Stimulated activated naive CD8-positive, alpha-beta T cell treated with anti-CD3 and anti-CD28 coated beads, Interleukin-15, amount 100 ng/mL, for 72 hours (primary cell): ENCODE data around the gene RHBDL1.

ENCODE experiments used
- ATAC-seq: fragments of 150-1000 bp; cut with Tn5 transposase; 2 replicates; pipeline ENCODE4 v1.10.0; 2021; ENCODE audit warnings: mild to moderate bottlenecking, moderate library complexity
- DNase-seq, 2 donors: peaks; one replicate each; pipeline ENCODE4 v3.0.0; 2021 to 2022
- H3K27ac Mint-ChIP-seq, 2 donors: one replicate each; pipeline ENCODE4 v1.8.0; 2022; ENCODE audit warnings: mild to moderate bottlenecking in 2 of 2, mixed read lengths in 2 of 2, moderate library complexity in 2 of 2
- H3K27me3 Mint-ChIP-seq: one replicate; pipeline ENCODE4 v1.8.0; 2022; ENCODE audit warnings: mixed read lengths
- H3K4me1 Mint-ChIP-seq: one replicate; pipeline ENCODE4 v1.8.0; 2022; ENCODE audit warnings: mild to moderate bottlenecking, mixed read lengths
- H3K4me3 Mint-ChIP-seq, 2 donors: one replicate each; pipeline ENCODE4 v1.8.0; 2022; ENCODE audit warnings: mild to moderate bottlenecking in 2 of 2, mixed read lengths in 2 of 2, moderate library complexity in 1 of 2
- H3K9me3 Mint-ChIP-seq, 2 donors: one replicate each; pipeline ENCODE4 v1.8.0; 2022; ENCODE audit warnings: mixed read lengths in 2 of 2

The RHBDL1 gene

GRCh38 chr16:673399-673991 is 2.0 kb upstream of the RHBDL1 start:
- H3K4me1 Mint-ChIP-seq, result peaks cover 25% of the 10 kb centered on the region
- no peak overlapping the region for H3K4me3 Mint-ChIP-seq
- H3K27ac Mint-ChIP-seq, result no peak overlapping the region
- DNase-seq (no peak), ATAC-seq (no peak)
- H3K27me3 Mint-ChIP-seq, result peaks cover 19% of the 10 kb centered on the region
- no peaks in the 10 kb centered on the region for H3K9me3 Mint-ChIP-seq

GRCh38 chr16:674214-674881 is 1.1 kb upstream of the RHBDL1 start:
- ATAC-seq, result no peak
- Mint-ChIP-seq H3K27ac (no peak overlapping the region), H3K4me3 (no peak overlapping the region), H3K9me3 (no peaks in the 10 kb centered on the region), H3K27me3 (peaks cover 19% of the 10 kb centered on the region), H3K4me1 (peaks cover 25% of the 10 kb centered on the region)
- no peak for DNase-seq

- Mint-ChIP-seq H3K4me3 (peak overlapping the region in 1 of 2 donors; percentile 29), H3K4me1 (peaks cover 22% of the 10 kb centered on the region), H3K27ac (no peak overlapping the region), H3K9me3 (no peaks in the 10 kb centered on the region), H3K27me3 (peaks cover 19% of the 10 kb centered on the region)
- DNase-seq (no peak), ATAC-seq (no peak)
Observed at GRCh38 chr16:675884-676564, 553 bp downstream of the RHBDL1 start.

GRCh38 chr16:676565-676902 is 1.1 kb downstream of the RHBDL1 start:
- peaks cover 27% of the 10 kb centered on the region for H3K4me1 Mint-ChIP-seq
- no peak overlapping the region for H3K4me3 Mint-ChIP-seq
- peaks cover 19% of the 10 kb centered on the region for H3K27me3 Mint-ChIP-seq
- DNase-seq, result no peak
- no peak for ATAC-seq
- H3K27ac Mint-ChIP-seq, result no peak overlapping the region
- no peaks in the 10 kb centered on the region for H3K9me3 Mint-ChIP-seq

GRCh38 chr16:676913-677312 is 1.4 kb downstream of the RHBDL1 start:
- no peaks in the 10 kb centered on the region for H3K9me3 Mint-ChIP-seq
- no peak for DNase-seq
- H3K27ac Mint-ChIP-seq, result peak overlapping the region in 1 of 2 donors; percentile 12
- peaks cover 31% of the 10 kb centered on the region for H3K4me1 Mint-ChIP-seq
- ATAC-seq, result no peak
- no peak overlapping the region for H3K4me3 Mint-ChIP-seq
- peaks cover 19% of the 10 kb centered on the region for H3K27me3 Mint-ChIP-seq

- no peaks in the 10 kb centered on the region for H3K9me3 Mint-ChIP-seq
- no peak for DNase-seq
- H3K4me1 Mint-ChIP-seq, result peaks cover 37% of the 10 kb centered on the region
- ATAC-seq, result no peak
- peak overlapping the region in 1 of 2 donors; percentile 37 for H3K4me3 Mint-ChIP-seq
- peak overlapping the region in 1 of 2 donors; percentile 95 for H3K27ac Mint-ChIP-seq
- peaks cover 19% of the 10 kb centered on the region for H3K27me3 Mint-ChIP-seq
Observed at GRCh38 chr16:677316-678190, 2.1 kb downstream of the RHBDL1 start.

- Mint-ChIP-seq H3K27ac (peak overlapping the region in 1 of 2 donors; percentile 95), H3K9me3 (no peaks in the 10 kb centered on the region), H3K27me3 (peaks cover 19% of the 10 kb centered on the region), H3K4me1 (peaks cover 45% of the 10 kb centered on the region), H3K4me3 (no peak overlapping the region)
- DNase-seq (no peak), ATAC-seq (no peak)
Observed at GRCh38 chr16:678209-678857, 2.9 kb downstream of the RHBDL1 start.

GRCh38 chr16:678858-679813 is 3.7 kb downstream of the RHBDL1 start:
- Mint-ChIP-seq H3K4me3 (peak overlapping the region; percentile 86 to 90), H3K9me3 (no peaks in the 10 kb centered on the region), H3K27ac (peak overlapping the region in 1 of 2 donors; percentile 75), H3K4me1 (peaks cover 51% of the 10 kb centered on the region), H3K27me3 (peaks cover 19% of the 10 kb centered on the region)
- DNase-seq, result peak; percentile 58 to 64
- ATAC-seq, result peak; percentile 8

GRCh38 chr16:679814-680624 is 4.5 kb downstream of the RHBDL1 start, which contains the start of gene STUB1:
Gene STUB1, plus strand, starts transcription at chr16:680410. Its CDS starts 116 bp downstream, at chr16:680526.
- H3K27me3 Mint-ChIP-seq, result peaks cover 15% of the 10 kb centered on the region
- peak; percentile 89 to 91 for DNase-seq
- ATAC-seq, result peak; percentile 56
- peak within 1 kb of the TSS in 1 of 2 donors; percentile 75 for H3K27ac Mint-ChIP-seq
- H3K4me1 Mint-ChIP-seq, result peaks cover 56% of the 10 kb centered on the region
- H3K4me3 Mint-ChIP-seq, result peak within 1 kb of the TSS; percentile 86 to 90
- no peaks in the 10 kb centered on the region for H3K9me3 Mint-ChIP-seq

- no peak for ATAC-seq
- DNase-seq, result no peak
- peaks cover 57% of the 10 kb centered on the region for H3K4me1 Mint-ChIP-seq
- no peaks in the 10 kb centered on the region for H3K9me3 Mint-ChIP-seq
- no peak overlapping the region for H3K27ac Mint-ChIP-seq
- H3K4me3 Mint-ChIP-seq, result peak overlapping the region; percentile 85 to 90
- H3K27me3 Mint-ChIP-seq, result peaks cover 10% of the 10 kb centered on the region
Observed at GRCh38 chr16:680625-680945, 5.1 kb downstream of the RHBDL1 start.

GRCh38 chr16:680967-681745 is 5.7 kb downstream of the RHBDL1 start:
- no peak for ATAC-seq
- peaks cover 10% of the 10 kb centered on the region for H3K27me3 Mint-ChIP-seq
- H3K9me3 Mint-ChIP-seq, result no peaks in the 10 kb centered on the region
- no peak for DNase-seq
- peaks cover 62% of the 10 kb centered on the region for H3K4me1 Mint-ChIP-seq
- H3K27ac Mint-ChIP-seq, result no peak overlapping the region
- peak overlapping the region; percentile 85 to 90 for H3K4me3 Mint-ChIP-seq

- Mint-ChIP-seq H3K4me3 (peak overlapping the region; percentile 85 to 90), H3K27me3 (peaks cover 6% of the 10 kb centered on the region), H3K9me3 (no peaks in the 10 kb centered on the region), H3K4me1 (peaks cover 67% of the 10 kb centered on the region), H3K27ac (no peak overlapping the region)
- ATAC-seq, result no peak
- DNase-seq, result no peak
Observed at GRCh38 chr16:681746-682427, 6.4 kb downstream of the RHBDL1 start.
